Fibroblast of lung (primary cell): ENCODE results near the gene SPOCK1. TPM values are rescaled to one million over a fixed set of nuclear protein-coding genes. Genes with fewer than 3 reads are reported as not detected.
A peak's percentile ranks its signal among the peaks of the same experiment; 100 is the strongest.
"Not testable (repeated sequence)": the region's sequence is repeated elsewhere in the genome, so short reads cannot be mapped to it uniquely, and the experiment has no call there.

ENCODE experiments used
- DNase-seq, 2 donors: peaks; one replicate each; pipeline versions ENCODE4 v3.0.0 to v3.0.0-alpha.2; 2010; ENCODE audit warnings: low read depth in 2 of 2
- H2AFZ ChIP-seq: 2 replicates; pipeline ENCODE4 v1.5.1; 2012; ENCODE audit warnings: low read length, control low read depth, inconsistent platforms
- H3K27ac ChIP-seq: 2 replicates; pipeline ENCODE4 v1.5.1; 2011; ENCODE audit warnings: low read length, control low read depth; ENCODE audit not compliant: insufficient read depth
- H3K27me3 ChIP-seq: 2 replicates; pipeline ENCODE4 v1.5.1; 2011; ENCODE audit warnings: mild to moderate bottlenecking, low read length; ENCODE audit not compliant: control insufficient read depth, insufficient read depth
- H3K36me3 ChIP-seq: 2 replicates; pipeline ENCODE4 v1.5.1; 2011; ENCODE audit warnings: low read length; ENCODE audit not compliant: control insufficient read depth, insufficient read depth
- H3K4me1 ChIP-seq: 2 replicates; pipeline ENCODE4 v1.5.1; 2011; ENCODE audit warnings: low read length; ENCODE audit not compliant: control insufficient read depth, insufficient read depth; ENCODE audit errors: extremely low read depth
- H3K4me2 ChIP-seq: 2 replicates; pipeline ENCODE4 v1.5.1; 2011; ENCODE audit warnings: low read length, control low read depth; ENCODE audit not compliant: insufficient read depth; ENCODE audit errors: extremely low read depth
- H3K4me3 ChIP-seq, 4 experiments: fragments of 200-600 bp in 1 of 4; sonication (generic) in 1 of 4; replicated peaks in 1 of 4; 2 replicates each; pipeline ENCODE4 v1.5.1; 2011 to 2016; ENCODE audit warnings: low read length in 4 of 4, low read depth in 3 of 4, mild to moderate bottlenecking in 3 of 4, control low read depth in 2 of 4, inconsistent platforms in 1 of 4, mixed read lengths in 1 of 4; ENCODE audit not compliant: insufficient read depth in 1 of 4; ENCODE audit errors: control extremely low read depth in 1 of 4
- H3K79me2 ChIP-seq: 2 replicates; pipeline ENCODE4 v1.5.1; 2012; ENCODE audit warnings: mild to moderate bottlenecking, low read length, inconsistent platforms; ENCODE audit not compliant: control insufficient read depth, insufficient read depth
- H3K9ac ChIP-seq: 2 replicates; pipeline ENCODE4 v1.5.1; 2011; ENCODE audit warnings: mild to moderate bottlenecking, low read length, control low read depth; ENCODE audit not compliant: insufficient read depth
- H3K9me3 ChIP-seq: 2 replicates; pipeline ENCODE4 v1.5.1; 2012; ENCODE audit warnings: low read depth, low read length; ENCODE audit not compliant: control insufficient read depth, insufficient read depth
- H4K20me1 ChIP-seq: 2 replicates; pipeline ENCODE4 v1.5.1; 2011; ENCODE audit warnings: low read length; ENCODE audit not compliant: control insufficient read depth, insufficient read depth; ENCODE audit errors: extremely low read depth
- CTCF ChIP-seq, 2 donors: IDR thresholded peaks in 1 of 2; conservative IDR thresholded peaks in 1 of 2; 1 replicate in 1 of 2; 2 replicates in 1 of 2; pipeline ENCODE4 v1.5.1; 2011 to 2012; ENCODE audit warnings: low read length in 2 of 2, control low read depth in 1 of 2, inconsistent platforms in 1 of 2, low read depth in 1 of 2, mild to moderate bottlenecking in 1 of 2
- EZH2 ChIP-seq: IDR thresholded peaks from 2 replicates; pipeline ENCODE4 v1.5.1; 2012; ENCODE audit warnings: low read length, control low read depth, mild to moderate bottlenecking; ENCODE audit errors: missing control alignments
- polyA plus RNA-seq, 2 donors: library from polyadenylated mRNA; depleted of rRNA in 1 of 2; stranded (reverse) in 1 of 2; unstranded in 1 of 2; fragments of >200 nt; gene quantifications; 2 replicates each; pipeline ENCODE4 v1.2.1, GENCODE V29; 2011 to 2012; ENCODE audit warnings: missing spikeins in 1 of 2
- total RNA-seq: library from RNA; depleted of rRNA; stranded (reverse); fragments of >200 nt; gene quantifications from 2 replicates; pipeline ENCODE4 v1.2.1, GENCODE V29; 2014

Gene SPOCK1
- total and polyA plus RNA-seq, 2 donors (not counting 1 experiment from before 2014, with no cell fraction given): 11.1 to 34.9 TPM

DNA sequence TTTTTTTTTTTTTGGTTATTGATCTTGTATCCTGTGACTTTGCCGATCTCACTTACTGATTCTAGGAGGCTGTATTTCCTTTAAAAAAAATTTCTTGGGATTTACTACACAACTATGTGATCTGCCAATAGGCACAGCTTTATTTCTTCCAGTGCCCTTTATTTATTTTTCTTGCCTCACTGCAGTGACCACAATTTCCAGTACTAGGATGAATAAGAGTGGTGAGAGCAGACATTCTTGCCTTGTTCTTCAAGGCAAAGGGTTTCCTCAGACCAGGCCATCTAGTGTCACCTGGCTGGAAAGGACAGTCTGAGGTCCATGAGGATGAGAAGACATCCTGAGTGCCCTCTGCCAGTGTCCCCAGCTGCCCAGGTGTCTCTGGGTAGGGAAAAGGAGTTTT lies 265.4 kb downstream of the SPOCK1 start:
- H3K4me2 ChIP-seq: no peak overlapping the region
- H3K4me3 ChIP-seq: no peak overlapping the region
- DNase-seq: peak in 1 of 2 donors; percentile 54
- no peaks in the 10 kb centered on the region for H3K4me1 ChIP-seq
- no peaks in the 10 kb centered on the region for H3K36me3 ChIP-seq
- no peaks in the 10 kb centered on the region for H4K20me1 ChIP-seq
- H3K9me3 ChIP-seq: no peaks in the 10 kb centered on the region
- H2AFZ ChIP-seq: no peak overlapping the region
- no peak overlapping the region for H3K9ac ChIP-seq
- H3K79me2 ChIP-seq: no peaks in the 10 kb centered on the region
- no peaks in the 10 kb centered on the region for H3K27me3 ChIP-seq
- TF ChIP-seq CTCF (conservative IDR thresholded peaks at IDR 0.05 in 1 of 2, IDR thresholded peaks at IDR 0.05 in 1 of 2; ENCODE audit: low read depth in 1 of 2, low read length in 2 of 2) (no peak), EZH2 (no peak)
- no peak overlapping the region for H3K27ac ChIP-seq

DNA sequence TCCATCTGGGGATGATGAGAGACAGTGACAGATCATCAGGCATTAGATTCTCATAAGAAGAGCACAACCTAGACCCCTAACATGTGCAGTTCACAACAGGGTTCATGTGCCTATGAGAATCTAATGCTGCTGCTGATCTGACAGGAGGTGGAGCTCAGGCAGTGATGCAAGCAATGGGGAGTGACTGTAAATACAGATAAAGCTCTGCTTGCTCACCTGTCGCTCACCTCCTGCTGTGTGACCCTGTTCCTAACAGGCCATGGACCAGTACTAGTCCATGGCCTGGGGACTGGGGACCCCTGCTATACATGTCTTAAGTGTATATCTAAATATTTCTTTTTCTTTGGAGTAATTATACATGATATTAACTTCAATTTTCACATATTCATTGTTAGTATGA lies 265.8 kb downstream of the SPOCK1 start:
- H3K27ac ChIP-seq, H3K9ac ChIP-seq, H4K20me1 ChIP-seq, H3K27me3 ChIP-seq, H3K36me3 ChIP-seq, H3K9me3 ChIP-seq, H2AFZ ChIP-seq, H3K79me2 ChIP-seq, H3K4me1 ChIP-seq, H3K4me2 ChIP-seq, DNase-seq, H3K4me3 ChIP-seq: not testable (repeated sequence)

GRCh38 chr5:137231540-137231939 lies 267.6 kb downstream of the SPOCK1 start:
- H2AFZ ChIP-seq: no peak overlapping the region
- peak in 1 of 2 donors; percentile 61 for DNase-seq

More at GRCh38 chr5:137231540-137231939, 267.6 kb downstream of the SPOCK1 start:
- Histone ChIP-seq H3K9me3 (no peaks in the 10 kb centered on the region), H3K79me2 (no peaks in the 10 kb centered on the region), H3K27me3 (no peaks in the 10 kb centered on the region), H3K36me3 (no peaks in the 10 kb centered on the region), H3K27ac (no peak overlapping the region), H3K9ac (no peak overlapping the region), H3K4me2 (no peak overlapping the region), H3K4me1 (no peaks in the 10 kb centered on the region), H3K4me3 (no peak overlapping the region), H4K20me1 (no peaks in the 10 kb centered on the region)
- TF ChIP-seq CTCF (conservative IDR thresholded peaks at IDR 0.05 in 1 of 2, IDR thresholded peaks at IDR 0.05 in 1 of 2; ENCODE audit: low read depth in 1 of 2, low read length in 2 of 2): no peak
- TF ChIP-seq EZH2: no peak
